Measurements from ENCODE around the gene LEPROT.

- TF ChIP-seq CTCF (IDR thresholded peaks at IDR 0.05) (no peak), POLR2A (IDR thresholded peaks at IDR 0.05) (no peak), POLR2AphosphoS5 (IDR thresholded peaks at IDR 0.05) (no peak), EP300 (IDR thresholded peaks at IDR 0.05) (no peak)
Observed at GRCh38 chr1:65470766-65471165, 50.3 kb downstream of the LEPROT start.

All from stomach (tissue), 4 donors.